ENCODE results near the gene ZFYVE27. TPM values are rescaled to one million over a fixed set of nuclear protein-coding genes. Genes with fewer than 3 reads are reported as not detected.

ZFYVE27 gene
- total RNA-seq, 2 donors from 2014 or later, result 45.9 to 47.9 TPM

- H3K27me3 ChIP-seq, result no peaks in the 10 kb centered on the region
- no peak overlapping the region for H3K27ac ChIP-seq
- DNase-seq, result no peak
- TF ChIP-seq, protein P1, sequence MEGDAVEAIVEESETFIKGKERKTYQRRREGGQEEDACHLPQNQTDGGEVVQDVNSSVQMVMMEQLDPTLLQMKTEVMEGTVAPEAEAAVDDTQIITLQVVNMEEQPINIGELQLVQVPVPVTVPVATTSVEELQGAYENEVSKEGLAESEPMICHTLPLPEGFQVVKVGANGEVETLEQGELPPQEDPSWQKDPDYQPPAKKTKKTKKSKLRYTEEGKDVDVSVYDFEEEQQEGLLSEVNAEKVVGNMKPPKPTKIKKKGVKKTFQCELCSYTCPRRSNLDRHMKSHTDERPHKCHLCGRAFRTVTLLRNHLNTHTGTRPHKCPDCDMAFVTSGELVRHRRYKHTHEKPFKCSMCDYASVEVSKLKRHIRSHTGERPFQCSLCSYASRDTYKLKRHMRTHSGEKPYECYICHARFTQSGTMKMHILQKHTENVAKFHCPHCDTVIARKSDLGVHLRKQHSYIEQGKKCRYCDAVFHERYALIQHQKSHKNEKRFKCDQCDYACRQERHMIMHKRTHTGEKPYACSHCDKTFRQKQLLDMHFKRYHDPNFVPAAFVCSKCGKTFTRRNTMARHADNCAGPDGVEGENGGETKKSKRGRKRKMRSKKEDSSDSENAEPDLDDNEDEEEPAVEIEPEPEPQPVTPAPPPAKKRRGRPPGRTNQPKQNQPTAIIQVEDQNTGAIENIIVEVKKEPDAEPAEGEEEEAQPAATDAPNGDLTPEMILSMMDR (IDR thresholded peaks at IDR 0.05), result no peak
- H3K9me3 ChIP-seq, result no peaks in the 10 kb centered on the region
- H3K9ac ChIP-seq (ENCODE audit: low read depth in 2 of 2, low read length in 2 of 2), result no peak overlapping the region
- H3K36me3 ChIP-seq, result no peaks in the 10 kb centered on the region
- no peak overlapping the region for H3K4me3 ChIP-seq
- intact Hi-C loops (cut with DNase I), result loop anchor here (10.0 kb wide), 1 partner anchor 249 kb away; no protein-coding TSS in a partner anchor
- no peaks in the 10 kb centered on the region for H3K4me1 ChIP-seq
These were observed 59.0 kb downstream of the ZFYVE27 start for GRCh38 chr10:97795886-97796285.

- TF ChIP-seq, protein P1 (IDR thresholded peaks at IDR 0.05), result no peak
- intact Hi-C loops (cut with DNase I), result loop anchor here (10.0 kb wide), 1 partner anchor 248 kb away; no protein-coding TSS in a partner anchor
- Histone ChIP-seq H3K4me1 (no peaks in the 10 kb centered on the region), H3K4me3 (no peak overlapping the region), H3K9me3 (no peaks in the 10 kb centered on the region), H3K27ac (no peak overlapping the region), H3K9ac (ENCODE audit: low read depth in 2 of 2, low read length in 2 of 2) (no peak overlapping the region), H3K27me3 (no peaks in the 10 kb centered on the region), H3K36me3 (no peaks in the 10 kb centered on the region)
- no peak for DNase-seq
These were observed 59.7 kb downstream of the ZFYVE27 start for GRCh38 chr10:97796651-97797050.

GRCh38 chr10:97798958-97799610, 62.2 kb downstream of the ZFYVE27 start:
- DNase-seq, result no peak
- TF ChIP-seq, protein P1 (IDR thresholded peaks at IDR 0.05), result no peak
- Histone ChIP-seq H3K9ac (ENCODE audit: low read depth in 2 of 2, low read length in 2 of 2) (no peak overlapping the region), H3K9me3 (no peaks in the 10 kb centered on the region), H3K27ac (no peak overlapping the region), H3K4me1 (no peaks in the 10 kb centered on the region), H3K36me3 (no peaks in the 10 kb centered on the region), H3K27me3 (no peaks in the 10 kb centered on the region), H3K4me3 (no peak overlapping the region)
- intact Hi-C loops (cut with DNase I), result loop anchor here (10.0 kb wide), 1 partner anchor 246 kb away; no protein-coding TSS in a partner anchor

DNA sequence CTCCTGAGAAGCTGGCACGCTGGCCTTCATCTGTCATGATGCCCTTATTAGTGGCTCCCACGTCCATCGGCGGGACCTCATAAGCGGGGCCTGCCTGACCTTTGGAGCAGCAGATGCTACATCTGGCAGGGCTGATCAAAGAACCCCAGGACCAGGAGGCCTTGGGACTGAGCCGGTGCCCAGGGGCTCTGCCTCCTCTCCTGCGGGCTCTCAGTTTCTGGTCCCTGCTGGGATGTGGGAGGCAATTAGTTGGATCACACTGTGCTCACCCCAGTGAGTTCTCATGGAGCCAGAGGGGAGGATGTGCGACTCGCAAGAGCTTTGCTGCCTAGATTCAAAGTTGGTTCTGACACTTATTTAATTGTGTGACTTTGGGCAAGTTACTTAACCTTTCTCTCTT, 63.5 kb downstream of the ZFYVE27 start:
- Histone ChIP-seq H3K4me3 (no peak overlapping the region), H3K36me3 (no peaks in the 10 kb centered on the region), H3K9me3 (no peaks in the 10 kb centered on the region), H3K4me1 (no peaks in the 10 kb centered on the region), H3K27ac (no peak overlapping the region), H3K27me3 (no peaks in the 10 kb centered on the region), H3K9ac (ENCODE audit: low read depth in 2 of 2, low read length in 2 of 2) (no peak overlapping the region)
- DNase-seq, result no peak
- TF ChIP-seq, protein P1 (IDR thresholded peaks at IDR 0.05), result no peak
- intact Hi-C loops (cut with DNase I), result no loop called here

DNA sequence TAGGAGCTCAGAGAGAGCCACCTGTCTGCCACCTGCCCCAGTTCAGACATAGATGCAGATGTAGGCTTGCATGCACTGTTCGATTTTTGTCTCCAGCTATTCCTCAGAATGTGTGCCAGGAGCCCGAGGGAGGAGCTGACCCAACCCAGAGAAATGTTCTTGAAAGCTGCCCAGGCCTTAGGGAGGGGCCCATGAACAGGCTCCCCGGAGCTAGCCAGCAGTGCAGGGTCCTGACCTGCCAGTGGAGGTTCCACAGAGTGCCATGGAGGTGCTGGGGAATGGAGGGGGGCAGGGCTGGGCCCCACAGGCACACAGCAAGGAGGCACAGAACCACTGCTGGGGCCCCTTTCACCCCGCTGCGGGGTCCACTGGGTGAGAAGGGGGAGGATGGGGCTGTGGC, 64.5 kb downstream of the ZFYVE27 start:
- Histone ChIP-seq H3K9ac (ENCODE audit: low read depth in 2 of 2, low read length in 2 of 2) (no peak overlapping the region), H3K36me3 (no peaks in the 10 kb centered on the region), H3K27ac (no peak overlapping the region), H3K27me3 (no peaks in the 10 kb centered on the region), H3K9me3 (no peaks in the 10 kb centered on the region), H3K4me3 (no peak overlapping the region), H3K4me1 (no peaks in the 10 kb centered on the region)
- DNase-seq, result no peak
- TF ChIP-seq, protein P1 (IDR thresholded peaks at IDR 0.05), result no peak
- intact Hi-C loops (cut with DNase I), result no loop called here

All from colonic mucosa (tissue), 4 donors.